Natural killer cell (primary cell): ENCODE measurements around the gene PAGR1. TPM values are rescaled to one million over a fixed set of nuclear protein-coding genes. Genes with fewer than 3 reads are reported as not detected.

Source experiments
- ATAC-seq, 3 donors: fragments of 150-1000 bp in 2 of 3; fragments of 200-7000 bp in 1 of 3; cut with Tn5 transposase; 1 replicate in 1 of 3; 2 replicates in 2 of 3; pipeline ENCODE4 v1.10.0; 2021; ENCODE audit warnings: mild to moderate bottlenecking in 2 of 3, moderate library complexity in 2 of 3
- DNase-seq, 2 donors: peaks; one replicate each; pipeline versions ENCODE4 v3.0.0 to v3.0.0-alpha.2; 2013 to 2021; ENCODE audit warnings: mixed read lengths in 1 of 2
- H3K27ac ChIP-seq: one replicate; pipeline ENCODE4 v1.5.1; 2013; ENCODE audit warnings: mild to moderate bottlenecking, low read length
- H3K27me3 ChIP-seq: one replicate; pipeline ENCODE4 v1.6.1; 2013; ENCODE audit warnings: low read length; ENCODE audit not compliant: control insufficient read depth, insufficient read depth
- H3K36me3 ChIP-seq: one replicate; pipeline ENCODE4 v1.6.1; 2013; ENCODE audit warnings: low read length; ENCODE audit not compliant: control insufficient read depth, insufficient read depth
- H3K4me1 ChIP-seq: one replicate; pipeline ENCODE4 v1.6.1; 2013; ENCODE audit warnings: low read length; ENCODE audit not compliant: control insufficient read depth, insufficient read depth
- H3K4me3 ChIP-seq: one replicate; pipeline ENCODE4 v1.5.1; 2013; ENCODE audit warnings: low read length
- H3K9me3 ChIP-seq: one replicate; pipeline ENCODE4 v1.6.1; 2013; ENCODE audit warnings: low read length; ENCODE audit not compliant: control insufficient read depth, insufficient read depth
- H3K27ac Mint-ChIP-seq, 2 donors: one replicate each; pipeline ENCODE4 v1.8.0; 2022; ENCODE audit warnings: mild to moderate bottlenecking in 2 of 2, mixed read lengths in 2 of 2, moderate library complexity in 1 of 2
- H3K27me3 Mint-ChIP-seq, 2 donors: one replicate each; pipeline ENCODE4 v1.8.0; 2022; ENCODE audit warnings: low read depth in 2 of 2, mixed read lengths in 2 of 2
- H3K36me3 Mint-ChIP-seq: one replicate; pipeline ENCODE4 v1.8.0; 2022; ENCODE audit warnings: mixed read lengths
- H3K4me1 Mint-ChIP-seq, 2 donors: one replicate each; pipeline ENCODE4 v1.8.0; 2022; ENCODE audit warnings: mixed read lengths in 2 of 2
- H3K4me3 Mint-ChIP-seq: one replicate; pipeline ENCODE4 v1.8.0; 2022; ENCODE audit warnings: mild to moderate bottlenecking, moderate library complexity, mixed read lengths
- H3K9me3 Mint-ChIP-seq, 2 donors: one replicate each; pipeline ENCODE4 v1.8.0; 2022; ENCODE audit warnings: mixed read lengths in 2 of 2
- CTCF ChIP-seq: fragments of 200-600 bp; IDR thresholded peaks from one replicate; pipeline ENCODE4 v1.8.0; 2022; ENCODE audit warnings: antibody characterized with exemption
- WGBS: methylation state at CpG from one replicate; pipeline ENCODE4 v1.1.7; 2013; ENCODE audit warnings: missing lambda C conversion rate; ENCODE audit not compliant: insufficient coverage; 5-methylcytosine and 5-hydroxymethylcytosine counted together
- intact Hi-C: fragments of 100-400 bp; cut with micrococcal nuclease; formaldehyde crosslinking; loops from one replicate; pipeline ENCODE4 v1.14.2; 2022
- total RNA-seq, 4 donors: library from RNA; stranded (reverse); fragments of 120-200 nt in 1 of 4; gene quantifications; one replicate each; pipeline versions ENCODE4 v1.2.3 to v1.2.4, GENCODE V29; 2013 to 2022

Gene PAGR1
- total RNA-seq, 3 donors from 2014 or later (not counting 1 experiment from before 2014, with no cell fraction given): 8.9 to 16.2 (median 13.4) TPM

GRCh38 chr16:29820271-29820701 is 4.3 kb downstream of the PAGR1 start, which contains the start of gene MVP:
MVP (plus strand) TSS chr16:29820462; CDS start chr16:29830550, 10,088 bp downstream.
- H3K9me3 Mint-ChIP-seq: no peaks in the 10 kb centered on the region
- Histone ChIP-seq H3K27me3 (no peaks in the 10 kb centered on the region), H3K4me3 (peak within 1 kb of the TSS; percentile 52), H3K36me3 (peaks cover 11% of the 10 kb centered on the region), H3K9me3 (no peaks in the 10 kb centered on the region), H3K27ac (peak within 1 kb of the TSS; percentile 93), H3K4me1 (peaks cover 73% of the 10 kb centered on the region)
- peak within 1 kb of the TSS; percentile 93 to 96 for H3K27ac Mint-ChIP-seq
- ATAC-seq: no peak
- peaks cover 62 to 71% of the 10 kb centered on the region in 2 donors for H3K4me1 Mint-ChIP-seq
- H3K4me3 Mint-ChIP-seq: peak within 1 kb of the TSS; percentile 94
- TF ChIP-seq CTCF: no peak
- H3K27me3 Mint-ChIP-seq: no peaks in the 10 kb centered on the region
- H3K36me3 Mint-ChIP-seq: peaks cover 5% of the 10 kb centered on the region
- intact Hi-C loops: no loop called here
- peak in 1 of 2 donors; percentile 63 for DNase-seq
- 0% methylated on average over 4 of the region's 4 CpGs for WGBS

DNA sequence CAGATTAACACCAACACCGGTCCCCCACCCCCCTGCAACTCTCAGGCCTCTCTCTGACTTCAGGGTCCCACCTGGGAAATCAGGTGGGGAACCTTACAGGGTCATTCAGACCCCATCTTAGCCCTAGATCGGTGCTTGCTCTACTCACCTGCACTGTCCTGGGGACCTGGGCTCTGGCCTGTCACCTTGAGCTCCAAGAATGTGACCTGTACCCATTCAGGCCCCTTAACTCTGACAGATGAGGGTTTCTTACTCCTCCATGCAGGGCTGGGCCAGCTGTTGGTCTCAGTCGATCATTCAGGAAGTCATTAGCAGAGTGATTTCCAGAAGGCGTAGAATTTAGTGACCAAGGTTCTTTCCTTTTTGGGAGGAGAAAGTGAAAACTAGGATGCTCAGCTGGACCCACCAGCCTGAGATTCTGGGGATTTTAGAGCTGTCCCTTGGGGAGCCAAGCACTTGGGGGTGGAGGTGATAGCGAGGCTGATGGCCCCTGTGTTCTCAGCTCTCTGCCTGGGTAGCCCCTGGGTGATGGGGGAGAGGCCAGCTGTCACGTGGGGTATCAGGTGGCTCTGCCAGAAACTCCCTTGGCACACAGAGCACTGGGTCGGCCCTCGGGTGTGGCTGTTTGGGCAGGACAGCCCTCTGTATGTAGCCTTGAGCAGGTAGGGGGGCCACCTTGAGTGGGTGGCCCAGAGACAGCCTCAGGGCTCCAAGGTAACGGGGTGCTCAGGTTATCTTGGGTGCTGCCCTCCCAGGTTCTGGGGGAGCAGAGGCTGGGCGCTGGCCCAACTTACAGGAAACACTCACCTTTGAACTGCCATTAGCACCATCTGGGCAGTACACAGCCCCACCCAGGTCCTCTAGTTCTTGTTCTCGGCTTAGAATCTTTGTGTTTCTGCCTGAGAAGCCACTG is 5.0 kb downstream of the PAGR1 start:
- H3K4me1 Mint-ChIP-seq: peaks cover 56 to 70% of the 10 kb centered on the region in 2 donors
- Histone ChIP-seq H3K27me3 (no peaks in the 10 kb centered on the region), H3K4me1 (peaks cover 78% of the 10 kb centered on the region), H3K9me3 (no peaks in the 10 kb centered on the region), H3K4me3 (peak overlapping the region; percentile 52), H3K36me3 (peaks cover 13% of the 10 kb centered on the region), H3K27ac (peak overlapping the region; percentile 93)
- DNase-seq (peak; percentile 49 to 74), ATAC-seq (peak; percentile 63 to 75 (median 72))
- no peak for TF ChIP-seq CTCF
- WGBS: 15% methylated on average over 11 of the region's 11 CpGs
- intact Hi-C loops: no loop called here
- H3K27ac Mint-ChIP-seq: peak overlapping the region; percentile 93 to 96
- H3K36me3 Mint-ChIP-seq: peaks cover 5% of the 10 kb centered on the region
- no peaks in the 10 kb centered on the region for H3K9me3 Mint-ChIP-seq
- no peaks in the 10 kb centered on the region for H3K27me3 Mint-ChIP-seq
- peak overlapping the region; percentile 94 for H3K4me3 Mint-ChIP-seq

DNA sequence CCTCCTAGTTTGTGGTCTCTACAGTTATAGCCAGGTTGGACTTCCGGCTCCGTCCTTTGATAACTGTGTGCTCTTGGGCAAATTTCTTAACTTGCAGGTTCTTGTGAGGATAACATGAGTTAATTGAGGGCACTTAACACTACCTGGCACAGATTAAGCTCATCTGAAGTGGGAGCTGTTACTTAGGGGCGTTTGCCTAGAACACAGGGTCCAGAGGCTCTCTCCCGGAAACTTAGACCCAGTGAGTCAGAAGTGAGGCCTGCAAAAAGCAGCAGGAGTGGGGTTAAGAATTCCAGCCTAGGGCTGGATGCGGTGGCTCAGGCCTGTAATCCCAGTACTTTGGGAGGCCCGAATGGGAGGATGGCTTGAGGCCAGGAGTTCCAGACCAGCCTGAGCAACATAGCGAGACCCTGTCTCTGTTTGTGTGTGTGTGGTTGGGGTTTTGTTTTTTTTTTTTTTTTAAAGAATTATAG is 5.7 kb downstream of the PAGR1 start:
- WGBS: 68% methylated on average over 7 of the region's 7 CpGs
- Histone ChIP-seq H3K36me3 (peaks cover 13% of the 10 kb centered on the region), H3K27me3 (no peaks in the 10 kb centered on the region), H3K4me1 (peaks cover 79% of the 10 kb centered on the region), H3K27ac (peak overlapping the region; percentile 93), H3K4me3 (peak overlapping the region; percentile 52), H3K9me3 (no peaks in the 10 kb centered on the region)
- Mint-ChIP-seq H3K4me1 (peaks cover 49 to 64% of the 10 kb centered on the region in 2 donors), H3K9me3 (no peaks in the 10 kb centered on the region), H3K27me3 (no peaks in the 10 kb centered on the region), H3K36me3 (peaks cover 5% of the 10 kb centered on the region), H3K27ac (peak overlapping the region; percentile 93 to 96), H3K4me3 (peak overlapping the region; percentile 94)
- no peak for DNase-seq
- no peak for TF ChIP-seq CTCF
- intact Hi-C loops: no loop called here
- ATAC-seq: peak in 1 of 3 donors; percentile 2
